Activated T-cell treated with anti-CD3 and anti-CD28 coated beads, Interleukin-2, amount 50 U/mL, for 1 hour (primary cell): ENCODE measurements around the gene AACS.

Source experiments
- DNase-seq: peaks from one replicate; pipeline ENCODE4 v3.0.0-alpha.2; 2020

AACS gene

GRCh38 chr12:125160281-125160955 lies 95.2 kb downstream of the AACS start:
- DNase-seq, result no peak

- DNase-seq, result no peak
Measured at GRCh38 chr12:125161712-125162022, 96.4 kb downstream of the AACS start.

- no peak for DNase-seq
Measured at GRCh38 chr12:125162489-125163028, 97.3 kb downstream of the AACS start.

- no peak for DNase-seq
Measured at GRCh38 chr12:125163148-125163547, 97.9 kb downstream of the AACS start.

- DNase-seq, result no peak
Measured at GRCh38 chr12:125164541-125164940, 99.3 kb downstream of the AACS start.

GRCh38 chr12:125166041-125166440 lies 100.8 kb downstream of the AACS start:
- no peak for DNase-seq

GRCh38 chr12:125167658-125168057 lies 102.4 kb downstream of the AACS start:
- DNase-seq, result no peak

- no peak for DNase-seq
Measured at GRCh38 chr12:125169451-125169850, 104.2 kb downstream of the AACS start.

GRCh38 chr12:125169870-125170269 lies 104.6 kb downstream of the AACS start:
- no peak for DNase-seq

- no peak for DNase-seq
Measured at GRCh38 chr12:125171267-125171666, 106.0 kb downstream of the AACS start.

GRCh38 chr12:125172231-125172850 lies 107.1 kb downstream of the AACS start:
- DNase-seq, result no peak

GRCh38 chr12:125175576-125175975 lies 110.3 kb downstream of the AACS start:
- DNase-seq, result no peak

GRCh38 chr12:125178222-125178621 lies 113.0 kb downstream of the AACS start:
- DNase-seq, result no peak

GRCh38 chr12:125180144-125180543 lies 114.9 kb downstream of the AACS start:
- no peak for DNase-seq

GRCh38 chr12:125181107-125181506 lies 115.9 kb downstream of the AACS start:
- no peak for DNase-seq

GRCh38 chr12:125183187-125184067 lies 118.2 kb downstream of the AACS start:
- DNase-seq, result peak; percentile 79

- DNase-seq, result no peak
Measured at GRCh38 chr12:125184213-125184967, 119.2 kb downstream of the AACS start.

- no peak for DNase-seq
Measured at GRCh38 chr12:125185311-125185739, 120.1 kb downstream of the AACS start.

GRCh38 chr12:125185740-125186470 lies 120.7 kb downstream of the AACS start, which contains the start of gene TMEM132B:
TSS of gene TMEM132B (plus strand) at chr12:125186386.
- DNase-seq, result no peak

GRCh38 chr12:125186471-125187147 lies 121.4 kb downstream of the AACS start:
- DNase-seq, result no peak

- DNase-seq, result no peak
Measured at GRCh38 chr12:125187148-125187745, 122.0 kb downstream of the AACS start.
